Measurements from ENCODE around the gene HAUS7. TPM values are rescaled to one million over a fixed set of nuclear protein-coding genes. Genes with fewer than 3 reads are reported as not detected.

HAUS7 gene
- polyA plus RNA-seq, 1 donor (not counting 4 experiments of a cell fraction or from before 2014, with no cell fraction given), result 13.8 TPM

DNA sequence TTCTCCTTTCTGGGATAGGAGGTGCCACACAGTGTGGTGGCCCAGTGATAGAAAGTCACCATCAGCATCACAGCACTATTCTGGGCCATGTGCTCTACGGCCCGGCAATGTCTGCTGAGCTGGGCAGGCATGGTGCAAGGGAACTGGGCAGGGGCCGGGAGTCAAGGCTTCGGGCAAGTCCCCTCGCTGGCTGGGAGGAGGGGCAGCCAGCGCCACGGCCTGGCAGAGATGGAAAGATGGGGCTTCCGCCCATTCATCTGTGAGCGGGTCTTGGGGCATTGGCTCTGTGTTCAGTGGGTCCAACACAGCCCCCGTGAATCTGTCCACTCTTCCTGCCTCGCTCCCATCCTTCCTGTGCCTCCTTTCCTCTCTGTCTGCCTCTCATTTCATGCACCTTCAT lies 40.0 kb upstream of the HAUS7 start:
- dilution Hi-C loops (cut with MboI; ENCODE audit: extremely low pct_ligation_motif_present, low sequenced_read_pairs), result no loop called here
- no peaks in the 10 kb centered on the region for H3K4me1 ChIP-seq (ENCODE audit: control insufficient read depth, extremely low read depth, insufficient read depth, low read length)
- H3K4me2 ChIP-seq (ENCODE audit: control insufficient read depth, extremely low read depth, insufficient read depth, low read depth, low read length), result no peak overlapping the region
- H3K36me3 ChIP-seq (ENCODE audit: control insufficient read depth in 2 of 2, extremely low read depth in 1 of 2, insufficient read depth in 2 of 2, low read length in 2 of 2), result no peaks in the 10 kb centered on the region
- no peaks in the 10 kb centered on the region for H4K20me1 ChIP-seq (ENCODE audit: control insufficient read depth, extremely low read depth, insufficient read depth, low read length)
- DNase-seq (ENCODE audit: low read depth, low spot score), result no peak
- peaks cover 14% of the 10 kb centered on the region for H3K27me3 ChIP-seq (ENCODE audit: control insufficient read depth, extremely low read depth, insufficient read depth, low read length)
- TF ChIP-seq, protein P1, sequence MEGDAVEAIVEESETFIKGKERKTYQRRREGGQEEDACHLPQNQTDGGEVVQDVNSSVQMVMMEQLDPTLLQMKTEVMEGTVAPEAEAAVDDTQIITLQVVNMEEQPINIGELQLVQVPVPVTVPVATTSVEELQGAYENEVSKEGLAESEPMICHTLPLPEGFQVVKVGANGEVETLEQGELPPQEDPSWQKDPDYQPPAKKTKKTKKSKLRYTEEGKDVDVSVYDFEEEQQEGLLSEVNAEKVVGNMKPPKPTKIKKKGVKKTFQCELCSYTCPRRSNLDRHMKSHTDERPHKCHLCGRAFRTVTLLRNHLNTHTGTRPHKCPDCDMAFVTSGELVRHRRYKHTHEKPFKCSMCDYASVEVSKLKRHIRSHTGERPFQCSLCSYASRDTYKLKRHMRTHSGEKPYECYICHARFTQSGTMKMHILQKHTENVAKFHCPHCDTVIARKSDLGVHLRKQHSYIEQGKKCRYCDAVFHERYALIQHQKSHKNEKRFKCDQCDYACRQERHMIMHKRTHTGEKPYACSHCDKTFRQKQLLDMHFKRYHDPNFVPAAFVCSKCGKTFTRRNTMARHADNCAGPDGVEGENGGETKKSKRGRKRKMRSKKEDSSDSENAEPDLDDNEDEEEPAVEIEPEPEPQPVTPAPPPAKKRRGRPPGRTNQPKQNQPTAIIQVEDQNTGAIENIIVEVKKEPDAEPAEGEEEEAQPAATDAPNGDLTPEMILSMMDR (optimal IDR thresholded peaks at IDR 0.05 in 1 of 3, IDR thresholded peaks at IDR 0.05 in 1 of 3, conservative IDR thresholded peaks at IDR 0.05 in 1 of 3; ENCODE audit: extremely low read depth in 1 of 3, insufficient read depth in 2 of 3, low read length in 3 of 3), result no peak
- TF ChIP-seq EZH2 (IDR thresholded peaks at IDR 0.05; ENCODE audit: low read length), result no peak
- no peaks in the 10 kb centered on the region for H3K9me1 ChIP-seq (ENCODE audit: control insufficient read depth, extremely low read depth, insufficient read depth, low read length)
- FAIRE-seq, result no peak
- H3K27ac ChIP-seq (ENCODE audit: control insufficient read depth, insufficient read depth, low read length), result no peak overlapping the region
- H3K4me3 ChIP-seq (ENCODE audit: control insufficient read depth in 2 of 3, extremely low read depth in 1 of 3, insufficient read depth in 2 of 3, low read depth in 1 of 3, low read length in 3 of 3), result no peak overlapping the region
- no peak overlapping the region for H2AFZ ChIP-seq (ENCODE audit: control insufficient read depth, low read length)
- no peaks in the 10 kb centered on the region for H3K79me2 ChIP-seq (ENCODE audit: control insufficient read depth, insufficient read depth, low read length)
- no peak overlapping the region for H3K9ac ChIP-seq (ENCODE audit: control insufficient read depth, extremely low read depth, insufficient read depth, low read length)
- peaks cover 7% of the 10 kb centered on the region for H3K9me3 ChIP-seq (ENCODE audit: control insufficient read depth, low read depth, low read length)

DNA sequence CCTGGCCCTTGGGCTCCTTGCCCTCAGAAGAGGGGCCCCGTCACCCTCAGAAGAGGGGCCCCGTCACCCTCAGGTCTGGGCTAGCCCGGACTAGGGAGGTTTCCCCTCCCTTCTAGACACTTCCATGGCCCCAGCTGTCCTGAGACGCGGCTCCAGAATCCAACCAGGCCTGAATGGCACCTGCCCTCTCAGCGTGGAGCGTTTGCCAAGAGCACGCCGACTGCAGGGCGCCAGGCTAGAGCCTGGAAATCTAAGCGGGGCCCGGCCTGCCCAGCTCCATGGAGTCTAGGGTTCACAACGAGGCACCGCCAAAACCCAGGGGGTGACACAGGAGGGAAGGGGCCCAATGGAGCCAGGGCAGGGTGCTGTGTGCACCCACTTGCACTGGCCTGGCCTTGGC lies 39.2 kb upstream of the HAUS7 start:
- Histone ChIP-seq H3K4me1 (ENCODE audit: control insufficient read depth, extremely low read depth, insufficient read depth, low read length) (no peaks in the 10 kb centered on the region), H3K27ac (ENCODE audit: control insufficient read depth, insufficient read depth, low read length) (no peak overlapping the region), H4K20me1 (ENCODE audit: control insufficient read depth, extremely low read depth, insufficient read depth, low read length) (no peaks in the 10 kb centered on the region), H3K36me3 (ENCODE audit: control insufficient read depth in 2 of 2, extremely low read depth in 1 of 2, insufficient read depth in 2 of 2, low read length in 2 of 2) (no peaks in the 10 kb centered on the region), H3K4me3 (ENCODE audit: control insufficient read depth in 2 of 3, extremely low read depth in 1 of 3, insufficient read depth in 2 of 3, low read depth in 1 of 3, low read length in 3 of 3) (no peak overlapping the region), H3K27me3 (ENCODE audit: control insufficient read depth, extremely low read depth, insufficient read depth, low read length) (peaks cover 14% of the 10 kb centered on the region), H3K9me3 (ENCODE audit: control insufficient read depth, low read depth, low read length) (peaks cover 7% of the 10 kb centered on the region), H3K9me1 (ENCODE audit: control insufficient read depth, extremely low read depth, insufficient read depth, low read length) (no peaks in the 10 kb centered on the region), H3K79me2 (ENCODE audit: control insufficient read depth, insufficient read depth, low read length) (no peaks in the 10 kb centered on the region), H3K4me2 (ENCODE audit: control insufficient read depth, extremely low read depth, insufficient read depth, low read depth, low read length) (no peak overlapping the region), H2AFZ (ENCODE audit: control insufficient read depth, low read length) (no peak overlapping the region), H3K9ac (ENCODE audit: control insufficient read depth, extremely low read depth, insufficient read depth, low read length) (no peak overlapping the region)
- DNase-seq (ENCODE audit: low read depth, low spot score), result no peak
- FAIRE-seq, result no peak
- no peak for TF ChIP-seq EZH2 (IDR thresholded peaks at IDR 0.05; ENCODE audit: low read length)
- TF ChIP-seq, protein P1 (optimal IDR thresholded peaks at IDR 0.05 in 1 of 3, IDR thresholded peaks at IDR 0.05 in 1 of 3, conservative IDR thresholded peaks at IDR 0.05 in 1 of 3; ENCODE audit: extremely low read depth in 1 of 3, insufficient read depth in 2 of 3, low read length in 3 of 3), result no peak
- dilution Hi-C loops (cut with MboI; ENCODE audit: extremely low pct_ligation_motif_present, low sequenced_read_pairs), result no loop called here

Measured in keratinocyte (primary cell).